Vagina (tissue), 2 donors: ENCODE measurements around the gene HJV. TPM values are rescaled to one million over a fixed set of nuclear protein-coding genes. Genes with fewer than 3 reads are reported as not detected.
"Not testable (repeated sequence)": the region's sequence is repeated elsewhere in the genome, so short reads cannot be mapped to it uniquely, and the experiment has no call there.

ENCODE experiments used
- DNase-seq, 2 donors: peaks; one replicate each; pipeline ENCODE4 v3.0.0-alpha.2; 2017; ENCODE audit errors: extremely low spot score in 2 of 2
- H3K27ac ChIP-seq: fragments of 200-600 bp; sonication (generic); one replicate; pipeline ENCODE4 v1.5.1; 2019
- H3K27me3 ChIP-seq: fragments of 200-600 bp; sonication (generic); one replicate; pipeline ENCODE4 v1.5.1; 2019
- H3K36me3 ChIP-seq, 2 donors: fragments of 200-600 bp; sonication (generic); one replicate each; pipeline ENCODE4 v1.5.1; 2017 to 2019
- H3K4me1 ChIP-seq: fragments of 200-600 bp; sonication (generic); one replicate; pipeline ENCODE4 v1.5.1; 2019
- H3K4me3 ChIP-seq, 2 donors: fragments of 200-600 bp; sonication (generic); 1 replicate in 1 of 2; 2 replicates in 1 of 2; pipeline ENCODE4 v1.5.1; 2016 to 2019
- H3K9me3 ChIP-seq: fragments of 200-600 bp; sonication (generic); one replicate; pipeline ENCODE4 v1.5.1; 2019
- CTCF ChIP-seq, 3 experiments: fragments of 450-650 bp in 2 of 3; fragments of 200-600 bp in 1 of 3; sonication (generic) in 1 of 3; IDR thresholded peaks; one replicate each; pipeline ENCODE4 v1.5.1; 2017 to 2019; ENCODE audit warnings: antibody characterized with exemption in 3 of 3, mild to moderate bottlenecking in 2 of 3, moderate library complexity in 2 of 3
- POLR2A ChIP-seq, 2 donors: fragments of 450-650 bp; IDR thresholded peaks; one replicate each; pipeline ENCODE4 v1.6.1; 2017; ENCODE audit warnings: antibody characterized with exemption in 2 of 2, mild to moderate bottlenecking in 2 of 2, moderate library complexity in 2 of 2
- POLR2AphosphoS5 ChIP-seq, 2 donors: sonication (generic); formaldehyde crosslinking; IDR thresholded peaks; one replicate each; pipeline ENCODE4 v1.9.0; 2017; ENCODE audit warnings: antibody characterized with exemption in 2 of 2, mild to moderate bottlenecking in 2 of 2, low read depth in 1 of 2; ENCODE audit not compliant: insufficient read depth in 1 of 2
- intact Hi-C: fragments of 100-400 bp; cut with DNase I; formaldehyde crosslinking; loops from one replicate; pipeline ENCODE4 v1.15.1; 2023
- total RNA-seq: library from RNA; depleted of rRNA; stranded (reverse); fragments of >200 nt; gene quantifications from one replicate; pipeline ENCODE4 v1.2.3, GENCODE V29; 2016

The HJV gene
- total RNA-seq, 1 donor from 2014 or later: not detected

- TF ChIP-seq CTCF (IDR thresholded peaks at IDR 0.05): no peak
- TF ChIP-seq POLR2AphosphoS5 (IDR thresholded peaks at IDR 0.05; ENCODE audit: insufficient read depth in 1 of 2, low read depth in 1 of 2): no peak
- no peak for TF ChIP-seq POLR2A (IDR thresholded peaks at IDR 0.05)
- Histone ChIP-seq H3K9me3 (no peaks in the 10 kb centered on the region), H3K27ac (peak overlapping the region; percentile 92), H3K27me3 (no peaks in the 10 kb centered on the region), H3K4me1 (peaks cover 10% of the 10 kb centered on the region), H3K36me3 (no peaks in the 10 kb centered on the region), H3K4me3 (peak overlapping the region; percentile 68 to 69)
- intact Hi-C loops: loop anchor here (5.0 kb wide), 1 partner anchor 39 kb away; the partner anchor contains the start of gene TXNIP
- DNase-seq: no peak
Measured at GRCh38 chr1:146036241-146036964, 14.9 kb upstream of the HJV start.

GRCh38 chr1:146035048-146035423 lies 13.5 kb upstream of the HJV start:
- Histone ChIP-seq H3K9me3 (no peaks in the 10 kb centered on the region), H3K27me3 (no peaks in the 10 kb centered on the region), H3K4me1 (peaks cover 10% of the 10 kb centered on the region), H3K27ac (peak overlapping the region; percentile 92), H3K36me3 (no peaks in the 10 kb centered on the region), H3K4me3 (peak overlapping the region; percentile 36 to 68)
- TF ChIP-seq POLR2A (IDR thresholded peaks at IDR 0.05) (no peak), CTCF (IDR thresholded peaks at IDR 0.05) (no peak), POLR2AphosphoS5 (IDR thresholded peaks at IDR 0.05; ENCODE audit: insufficient read depth in 1 of 2, low read depth in 1 of 2) (no peak)
- intact Hi-C loops: loop anchor here (5.0 kb wide), 1 partner anchor 38 kb away; the partner anchor contains the start of gene TXNIP
- no peak for DNase-seq

GRCh38 chr1:146032631-146033219 lies 11.2 kb upstream of the HJV start:
- TF ChIP-seq POLR2A (IDR thresholded peaks at IDR 0.05) (no peak), CTCF (IDR thresholded peaks at IDR 0.05) (peak in 1 of 3 experiments; percentile 30)
- Histone ChIP-seq H3K4me3 (no peak overlapping the region), H3K36me3 (no peaks in the 10 kb centered on the region), H3K27me3 (no peaks in the 10 kb centered on the region), H3K9me3 (no peaks in the 10 kb centered on the region), H3K4me1 (peaks cover 10% of the 10 kb centered on the region), H3K27ac (no peak overlapping the region)
- intact Hi-C loops: no loop called here
- no peak for DNase-seq

- H3K27me3 ChIP-seq: no peaks in the 10 kb centered on the region
- no peaks in the 10 kb centered on the region for H3K9me3 ChIP-seq
- intact Hi-C loops: no loop called here
- H3K4me1 ChIP-seq: peaks cover 7% of the 10 kb centered on the region
- DNase-seq: no peak
- no peaks in the 10 kb centered on the region for H3K36me3 ChIP-seq
- no peak overlapping the region for H3K27ac ChIP-seq
- H3K4me3 ChIP-seq: no peak overlapping the region
- TF ChIP-seq POLR2A (IDR thresholded peaks at IDR 0.05) (no peak), CTCF (IDR thresholded peaks at IDR 0.05) (no peak), POLR2AphosphoS5 (IDR thresholded peaks at IDR 0.05; ENCODE audit: insufficient read depth in 1 of 2, low read depth in 1 of 2) (no peak)
Measured at GRCh38 chr1:146031476-146031875, 9.9 kb upstream of the HJV start.

GRCh38 chr1:146029117-146029516 lies 7.6 kb upstream of the HJV start:
- no peak for TF ChIP-seq CTCF (IDR thresholded peaks at IDR 0.05)
- TF ChIP-seq POLR2A (IDR thresholded peaks at IDR 0.05): no peak
- TF ChIP-seq POLR2AphosphoS5 (IDR thresholded peaks at IDR 0.05; ENCODE audit: insufficient read depth in 1 of 2, low read depth in 1 of 2): no peak
- intact Hi-C loops: no loop called here
- Histone ChIP-seq H3K4me1 (no peaks in the 10 kb centered on the region), H3K27ac (no peak overlapping the region), H3K4me3 (no peak overlapping the region), H3K27me3 (no peaks in the 10 kb centered on the region), H3K9me3 (no peaks in the 10 kb centered on the region), H3K36me3 (no peaks in the 10 kb centered on the region)
- DNase-seq: no peak

GRCh38 chr1:146026650-146027049 lies 5.1 kb upstream of the HJV start:
- H3K4me1 ChIP-seq, H3K36me3 ChIP-seq, H3K27me3 ChIP-seq, H3K9me3 ChIP-seq, intact Hi-C loops, DNase-seq, H3K4me3 ChIP-seq, H3K27ac ChIP-seq: not testable (repeated sequence)

- H3K4me3 ChIP-seq, H3K9me3 ChIP-seq, DNase-seq, intact Hi-C loops, H3K4me1 ChIP-seq, H3K27ac ChIP-seq, H3K36me3 ChIP-seq, H3K27me3 ChIP-seq: not testable (repeated sequence)
Measured at GRCh38 chr1:146025787-146026495, 4.4 kb upstream of the HJV start.
